Measurements from ENCODE around the gene ZNF792. TPM values are rescaled to one million over a fixed set of nuclear protein-coding genes. Genes with fewer than 3 reads are reported as not detected.
"Not testable (repeated sequence)": the region's sequence is repeated elsewhere in the genome, so short reads cannot be mapped to it uniquely, and the experiment has no call there.

Gene ZNF792
- total RNA-seq, 2 experiments from 2014 or later = 5.1 to 5.6 TPM

DNA sequence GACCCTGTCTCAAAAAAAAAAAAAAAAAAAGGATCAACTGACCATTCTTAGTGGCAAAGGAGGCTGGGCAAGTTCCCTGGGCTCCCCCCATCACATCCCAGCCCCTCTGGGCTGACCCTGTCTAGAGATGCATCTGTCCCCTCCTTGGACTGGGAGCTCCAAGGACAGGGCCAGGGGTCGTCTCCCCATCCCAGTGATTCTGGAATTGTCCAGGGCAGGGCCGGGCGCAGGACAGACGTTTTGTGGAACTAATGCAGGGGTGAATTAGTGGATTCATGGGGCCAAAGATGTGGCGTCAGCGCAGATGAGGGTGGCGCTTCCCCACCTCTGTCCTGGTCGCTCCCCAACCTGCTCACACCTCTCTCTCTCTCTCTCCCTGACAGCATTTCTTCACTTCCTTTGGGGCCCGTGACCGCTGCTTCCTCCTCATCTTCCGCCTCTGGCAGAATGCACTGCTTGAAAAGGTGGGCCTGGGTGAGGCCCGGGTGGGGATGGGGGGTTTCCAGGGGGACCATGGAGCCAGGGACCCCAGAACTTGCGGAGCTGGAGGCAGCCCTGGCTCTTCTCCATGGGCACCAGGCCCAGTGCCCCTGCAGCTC, 47.2 kb upstream of the ZNF792 start:
- H3K36me3 Mint-ChIP-seq (ENCODE audit: low read depth) = peaks cover 68% of the 10 kb centered on the region
- DNase-seq = no peak
- no peak for ATAC-seq
- TF ChIP-seq, protein P1, sequence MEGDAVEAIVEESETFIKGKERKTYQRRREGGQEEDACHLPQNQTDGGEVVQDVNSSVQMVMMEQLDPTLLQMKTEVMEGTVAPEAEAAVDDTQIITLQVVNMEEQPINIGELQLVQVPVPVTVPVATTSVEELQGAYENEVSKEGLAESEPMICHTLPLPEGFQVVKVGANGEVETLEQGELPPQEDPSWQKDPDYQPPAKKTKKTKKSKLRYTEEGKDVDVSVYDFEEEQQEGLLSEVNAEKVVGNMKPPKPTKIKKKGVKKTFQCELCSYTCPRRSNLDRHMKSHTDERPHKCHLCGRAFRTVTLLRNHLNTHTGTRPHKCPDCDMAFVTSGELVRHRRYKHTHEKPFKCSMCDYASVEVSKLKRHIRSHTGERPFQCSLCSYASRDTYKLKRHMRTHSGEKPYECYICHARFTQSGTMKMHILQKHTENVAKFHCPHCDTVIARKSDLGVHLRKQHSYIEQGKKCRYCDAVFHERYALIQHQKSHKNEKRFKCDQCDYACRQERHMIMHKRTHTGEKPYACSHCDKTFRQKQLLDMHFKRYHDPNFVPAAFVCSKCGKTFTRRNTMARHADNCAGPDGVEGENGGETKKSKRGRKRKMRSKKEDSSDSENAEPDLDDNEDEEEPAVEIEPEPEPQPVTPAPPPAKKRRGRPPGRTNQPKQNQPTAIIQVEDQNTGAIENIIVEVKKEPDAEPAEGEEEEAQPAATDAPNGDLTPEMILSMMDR (IDR thresholded peaks at IDR 0.05) = no peak
- H3K4me1 Mint-ChIP-seq (ENCODE audit: low read depth) = peaks cover 67% of the 10 kb centered on the region
- POLR2A ChIA-PET = interaction anchor here (1.4 kb wide), 1 partner anchor 22 kb away, joined by 3 read pairs; no protein-coding TSS in a partner anchor
- H3K4me3 Mint-ChIP-seq = no peak overlapping the region
- H3K27me3 Mint-ChIP-seq = no peaks in the 10 kb centered on the region
- no peaks in the 10 kb centered on the region for H3K9me3 Mint-ChIP-seq
- CTCF ChIA-PET = interaction anchor here (1.5 to 5.1 kb wide), 7 partner anchors 11 to 47 kb away, joined by 3 to 92 read pairs (median 12); partner anchors contain the start of genes GRAMD1A and ZNF792
- H3K27ac Mint-ChIP-seq = peak overlapping the region; percentile 85
- intact Hi-C loops (cut with micrococcal nuclease) = no loop called here

- POLR2A ChIA-PET = interaction anchor here (0.9 to 1.7 kb wide), 3 partner anchors 10 to 21 kb away, joined by 3 to 11 read pairs (median 3); partner anchors contain the start of gene GRAMD1A
- intact Hi-C loops (cut with micrococcal nuclease) = no loop called here
- no peaks in the 10 kb centered on the region for H3K9me3 Mint-ChIP-seq
Observed at GRCh38 chr19:35009424-35010415, 45.7 kb upstream of the ZNF792 start.

DNA sequence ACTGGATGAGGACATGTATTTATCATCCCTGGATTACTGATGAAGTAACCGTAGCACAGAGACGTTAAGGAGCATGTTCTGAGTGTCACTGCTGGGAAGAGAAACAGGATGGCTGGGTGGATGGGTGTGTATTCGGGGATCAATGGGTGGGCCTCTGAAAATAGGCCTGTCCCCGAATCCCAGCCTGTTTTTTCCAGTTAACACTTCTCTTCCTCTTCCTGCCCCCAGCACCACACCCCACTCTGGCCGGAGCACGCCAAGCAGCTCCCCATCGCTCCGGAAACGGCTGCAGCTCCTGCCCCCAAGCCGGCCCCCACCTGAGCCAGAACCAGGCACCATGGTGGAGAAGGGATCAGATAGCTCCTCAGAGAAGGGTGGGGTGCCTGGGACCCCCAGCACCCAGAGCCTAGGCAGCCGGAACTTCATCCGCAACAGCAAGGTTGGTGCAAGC, 44.9 kb upstream of the ZNF792 start:
- Mint-ChIP-seq H3K27me3 (no peaks in the 10 kb centered on the region), H3K27ac (no peak overlapping the region), H3K9me3 (no peaks in the 10 kb centered on the region), H3K4me1 (ENCODE audit: low read depth) (peaks cover 62% of the 10 kb centered on the region), H3K36me3 (ENCODE audit: low read depth) (peaks cover 59% of the 10 kb centered on the region), H3K4me3 (no peak overlapping the region)
- TF ChIP-seq, protein P1 (IDR thresholded peaks at IDR 0.05) = no peak
- ChIA-PET CTCF (interaction anchor here (1.0 kb wide), 1 partner anchor 346 kb away, joined by 3 read pairs; no protein-coding TSS in a partner anchor), POLR2A (interaction anchor here (0.9 to 1.7 kb wide), 3 partner anchors 9 to 12 kb away, joined by 3 to 11 read pairs (median 3); partner anchors contain the start of gene GRAMD1A)
- DNase-seq (no peak), ATAC-seq (no peak)
- intact Hi-C loops (cut with micrococcal nuclease) = no loop called here

More at GRCh38 chr19:35009424-35010415, 45.7 kb upstream of the ZNF792 start:
- peak overlapping the region; percentile 85 for H3K27ac Mint-ChIP-seq
- CTCF ChIA-PET = interaction anchor here (0.6 to 5.1 kb wide), 3 partner anchors 37 to 347 kb away, joined by 3 to 92 read pairs (median 3); no protein-coding TSS in a partner anchor
- peaks cover 62% of the 10 kb centered on the region for H3K4me1 Mint-ChIP-seq (ENCODE audit: low read depth)
- TF ChIP-seq, protein P1 (IDR thresholded peaks at IDR 0.05) = no peak
- H3K36me3 Mint-ChIP-seq (ENCODE audit: low read depth) = peaks cover 64% of the 10 kb centered on the region
- ATAC-seq (no peak), DNase-seq (no peak)
- H3K4me3 Mint-ChIP-seq = no peak overlapping the region
- no peaks in the 10 kb centered on the region for H3K27me3 Mint-ChIP-seq

DNA sequence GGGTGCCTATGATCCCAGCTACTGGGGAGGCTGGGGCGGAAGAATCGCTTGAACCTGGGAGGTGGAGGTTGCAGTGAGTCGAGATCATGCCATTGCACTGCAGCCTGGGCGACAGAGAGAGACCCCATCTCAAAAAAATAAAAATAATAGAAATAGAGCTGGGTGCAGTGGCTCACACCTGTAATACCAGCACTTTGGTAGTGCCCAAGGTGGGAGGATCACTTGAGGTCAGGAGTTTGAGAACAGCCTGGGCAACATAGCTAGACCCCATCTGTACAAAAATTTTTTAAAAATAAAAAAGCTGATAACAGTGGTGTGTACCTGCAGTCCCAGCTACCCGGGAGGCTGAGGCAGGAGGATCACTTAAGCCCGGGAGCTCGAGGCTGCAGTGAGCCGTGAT, 43.4 kb upstream of the ZNF792 start:
- H3K27me3 Mint-ChIP-seq; H3K4me3 Mint-ChIP-seq; H3K9me3 Mint-ChIP-seq; intact Hi-C loops (cut with micrococcal nuclease); DNase-seq; ATAC-seq: not testable (repeated sequence)
- POLR2A ChIA-PET = interaction anchor here (0.8 to 1.0 kb wide), 2 partner anchors 12 to 24 kb away, joined by 3 read pairs; no protein-coding TSS in a partner anchor
- peaks cover 60% of the 10 kb centered on the region for H3K36me3 Mint-ChIP-seq (ENCODE audit: low read depth)
- CTCF ChIA-PET = interaction anchor here (1.3 to 1.5 kb wide), 2 partner anchors 34 to 36 kb away, joined by 3 to 7 read pairs; no protein-coding TSS in a partner anchor
- H3K4me1 Mint-ChIP-seq (ENCODE audit: low read depth) = peaks cover 62% of the 10 kb centered on the region
- peak overlapping the region; percentile 31 for H3K27ac Mint-ChIP-seq

DNA sequence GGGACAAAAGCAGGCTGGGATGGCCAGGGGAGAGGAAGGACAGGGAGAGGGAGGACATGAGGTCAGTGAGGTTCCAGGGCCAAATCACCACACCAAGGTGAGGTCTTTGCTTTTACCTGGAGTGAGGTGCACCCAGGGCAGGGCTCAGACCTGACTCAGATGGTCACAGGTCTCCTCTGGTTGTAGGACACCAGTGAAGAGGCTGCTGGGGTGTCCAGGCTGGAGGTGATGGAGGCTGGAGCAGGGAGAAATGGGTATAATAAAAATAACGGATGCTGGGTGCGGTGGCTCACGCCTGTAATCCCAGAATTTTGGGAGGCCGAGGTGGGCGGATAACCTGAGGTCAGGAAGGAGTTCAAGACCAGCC, 43.0 kb upstream of the ZNF792 start:
- ChIA-PET POLR2A (no interaction called here), CTCF (interaction anchor here (1.5 kb wide), 1 partner anchor 35 kb away, joined by 3 read pairs; no protein-coding TSS in a partner anchor)
- H3K4me1 Mint-ChIP-seq (ENCODE audit: low read depth) = peaks cover 61% of the 10 kb centered on the region
- no peak overlapping the region for H3K4me3 Mint-ChIP-seq
- peak overlapping the region; percentile 31 for H3K27ac Mint-ChIP-seq
- ATAC-seq (no peak), DNase-seq (no peak)
- intact Hi-C loops (cut with micrococcal nuclease) = no loop called here
- H3K27me3 Mint-ChIP-seq = no peaks in the 10 kb centered on the region
- H3K9me3 Mint-ChIP-seq = no peaks in the 10 kb centered on the region
- TF ChIP-seq, protein P1 (IDR thresholded peaks at IDR 0.05) = no peak
- H3K36me3 Mint-ChIP-seq (ENCODE audit: low read depth) = peaks cover 62% of the 10 kb centered on the region

Measured in activated CD8-positive, alpha-beta T cell treated with anti-CD3 and anti-CD28 coated beads for 36 hours (primary cell).